B cell (primary cell): ENCODE measurements around the gene TRIM2. TPM values are rescaled to one million over a fixed set of nuclear protein-coding genes. Genes with fewer than 3 reads are reported as not detected.

Experiments used
- ATAC-seq: fragments of 200-7000 bp; cut with Tn5 transposase; one replicate; pipeline ENCODE4 v1.10.0; 2021; ENCODE audit warnings: low read depth, mild to moderate bottlenecking, moderate number of reproducible peaks, moderate library complexity
- CTCF ChIA-PET: fragments of 350-600 bp; sonication (Branson Sonifier 250); formaldehyde crosslinking; loops from one replicate; lab custom pipeline; 2021; ENCODE audit warnings: antibody characterized with exemption, inconsistent platforms; lab: Charles Lee
- POLR2A ChIA-PET: fragments of 350-600 bp; sonication (Branson Sonifier 250); formaldehyde crosslinking; loops from one replicate; lab custom pipeline; 2021; ENCODE audit warnings: antibody characterized with exemption; lab: Charles Lee
- DNase-seq: peaks from one replicate; pipeline ENCODE4 v3.0.0; 2013
- H2AFZ ChIP-seq: 2 replicates; pipeline ENCODE4 v1.6.1; 2012; ENCODE audit warnings: mild to moderate bottlenecking, low read depth, low read length; ENCODE audit not compliant: insufficient read depth, poor library complexity, severe bottlenecking
- H3K27ac ChIP-seq, 2 donors: 1 replicate in 1 of 2; 2 replicates in 1 of 2; pipeline ENCODE4 v1.5.1; 2012 to 2013; ENCODE audit warnings: low read length in 2 of 2, mild to moderate bottlenecking in 2 of 2, moderate library complexity in 1 of 2
- H3K27me3 ChIP-seq, 4 experiments: fragments of 200-600 bp in 1 of 4; sonication (generic) in 1 of 4; replicated peaks in 1 of 4; 1 replicate in 2 of 4; 2 replicates in 2 of 4; pipeline versions ENCODE4 v1.6.1 to v1.7.0; 2013 to 2016; ENCODE audit warnings: low read length in 3 of 4, mild to moderate bottlenecking in 2 of 4, mixed read lengths in 1 of 4, moderate library complexity in 1 of 4; ENCODE audit not compliant: insufficient read depth in 4 of 4, control insufficient read depth in 3 of 4; ENCODE audit errors: control extremely low read depth in 1 of 4
- H3K36me3 ChIP-seq, 2 experiments: replicated peaks in 1 of 2; 1 replicate in 1 of 2; 2 replicates in 1 of 2; pipeline versions ENCODE4 v1.6.1 to v1.7.1; 2013; ENCODE audit warnings: low read length in 1 of 2; ENCODE audit not compliant: insufficient read depth in 2 of 2, control insufficient read depth in 1 of 2; ENCODE audit errors: control extremely low read depth in 1 of 2, extremely low read depth in 1 of 2
- H3K4me1 ChIP-seq, 2 donors: fragments of 200-600 bp in 1 of 2; sonication (generic) in 1 of 2; 1 replicate in 1 of 2; 2 replicates in 1 of 2; pipeline versions ENCODE4 v1.5.1 to v1.6.1; 2013 to 2017; ENCODE audit warnings: low read length in 2 of 2; ENCODE audit not compliant: control insufficient read depth in 2 of 2, insufficient read depth in 2 of 2
- H3K4me2 ChIP-seq: replicated peaks from 2 replicates; pipeline ENCODE3; 2012; ENCODE audit warnings: mild to moderate bottlenecking, low read depth, low read length; ENCODE audit not compliant: poor library complexity, severe bottlenecking
- H3K4me3 ChIP-seq, 5 experiments: fragments of 200-600 bp in 1 of 5; sonication (generic) in 1 of 5; 1 replicate in 3 of 5; 2 replicates in 2 of 5; pipeline versions ENCODE4 v1.5.1 to v1.7.0; 2011 to 2016; ENCODE audit warnings: low read length in 4 of 5, mild to moderate bottlenecking in 4 of 5, low read depth in 2 of 5, control low read depth in 1 of 5, moderate library complexity in 1 of 5; ENCODE audit not compliant: insufficient read depth in 1 of 5; ENCODE audit errors: control extremely low read depth in 1 of 5, extremely low read depth in 1 of 5
- H3K79me2 ChIP-seq: fragments of 200-600 bp; sonication (generic); one replicate; pipeline ENCODE4 v1.6.0; 2016; ENCODE audit warnings: low read length; ENCODE audit not compliant: control insufficient read depth, insufficient read depth
- H3K9ac ChIP-seq: fragments of 200-600 bp; sonication (generic); 2 replicates; pipeline ENCODE4 v1.6.1; 2017; ENCODE audit warnings: mild to moderate bottlenecking, low read length, moderate library complexity
- H3K9me3 ChIP-seq, 3 donors: one replicate each; pipeline versions ENCODE4 v1.6.1 to v1.7.1; 2013; ENCODE audit warnings: low read length in 2 of 3; ENCODE audit not compliant: control insufficient read depth in 2 of 3, insufficient read depth in 1 of 3; ENCODE audit errors: control extremely low read depth in 1 of 3
- H4K20me1 ChIP-seq: 2 replicates; pipeline ENCODE4 v1.6.0; 2012; ENCODE audit warnings: mild to moderate bottlenecking, low read length; ENCODE audit not compliant: insufficient read depth, control insufficient read depth, poor library complexity, severe bottlenecking
- H3K27ac Mint-ChIP-seq: one replicate; pipeline ENCODE4 v1.8.0; 2021; ENCODE audit warnings: mixed read lengths
- H3K27me3 Mint-ChIP-seq: one replicate; pipeline ENCODE4 v1.8.0; 2021; ENCODE audit warnings: mixed read lengths
- H3K4me1 Mint-ChIP-seq: one replicate; pipeline ENCODE4 v1.8.0; 2021; ENCODE audit warnings: mixed read lengths
- H3K4me3 Mint-ChIP-seq: one replicate; pipeline ENCODE4 v1.8.0; 2021; ENCODE audit warnings: mixed read lengths
- H3K9me3 Mint-ChIP-seq: one replicate; pipeline ENCODE4 v1.8.0; 2022; ENCODE audit warnings: mixed read lengths; ENCODE audit not compliant: insufficient read depth
- EZH2 ChIP-seq: IDR thresholded peaks from 2 replicates; pipeline ENCODE4 v1.6.1; 2012; ENCODE audit warnings: borderline replicate concordance, low read depth, mild to moderate bottlenecking, moderate library complexity, low read length; ENCODE audit not compliant: insufficient read depth, poor library complexity, severe bottlenecking
- WGBS: methylation state at CpG from one replicate; pipeline ENCODE4 v1.1.5; 2013; ENCODE audit warnings: missing lambda C conversion rate; ENCODE audit not compliant: insufficient coverage; 5-methylcytosine and 5-hydroxymethylcytosine counted together
- intact Hi-C: fragments of 100-400 bp; cut with micrococcal nuclease; formaldehyde crosslinking; loops from one replicate; pipeline ENCODE4 v1.10.0; 2022
- polyA plus RNA-seq: library from polyadenylated mRNA; depleted of rRNA; stranded (reverse); fragments of >200 nt; gene quantifications from 2 replicates; pipeline ENCODE4 v1.2.3, GENCODE V29; 2012
- total RNA-seq, 2 donors: library from RNA; stranded (reverse); fragments of 120-200 nt in 1 of 2; gene quantifications; 1 replicate in 1 of 2; 2 replicates in 1 of 2; pipeline versions ENCODE4 v1.2.3 to v1.2.4, GENCODE V29; 2013 to 2022
- TF ChIP-seq, protein P1 (sequence below): fragments of 200-600 bp; IDR thresholded peaks from one replicate; pipeline ENCODE4 v1.8.0; 2022; ENCODE audit warnings: antibody characterized with exemption, mild to moderate bottlenecking

TRIM2 gene
- total and polyA plus RNA-seq, 2 donors (not counting 1 experiment from before 2014, with no cell fraction given): 1.2 to 6.4 TPM

DNA sequence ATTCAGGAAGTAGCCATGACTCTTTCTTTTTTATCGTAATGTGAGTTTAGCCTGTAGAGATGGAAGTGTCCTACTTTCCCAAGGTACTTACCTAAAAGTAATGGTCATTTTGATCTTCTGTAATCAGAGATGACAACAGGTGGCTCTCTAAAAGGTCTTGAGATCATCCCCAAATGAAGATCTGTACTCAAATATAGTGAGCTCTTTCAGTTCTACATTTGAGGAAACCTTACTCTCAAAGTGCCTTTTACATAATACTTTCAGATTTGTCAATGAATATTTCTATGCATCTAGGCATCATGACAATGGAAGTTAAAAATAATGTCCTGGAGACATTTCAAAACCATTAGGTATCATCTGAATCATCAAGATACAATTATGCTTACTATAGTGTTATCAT lies 123.0 kb downstream of the TRIM2 start:
- H3K4me1 Mint-ChIP-seq: peaks cover 6% of the 10 kb centered on the region
- Histone ChIP-seq H2AFZ (peak overlapping the region; percentile 41), H3K27me3 (no peaks in the 10 kb centered on the region), H4K20me1 (no peaks in the 10 kb centered on the region), H3K9ac (peak overlapping the region; percentile 38), H3K4me3 (no peak overlapping the region), H3K9me3 (no peaks in the 10 kb centered on the region), H3K4me1 (peaks cover 0 to 5% of the 10 kb centered on the region in 2 donors), H3K79me2 (no peaks in the 10 kb centered on the region), H3K36me3 (no peaks in the 10 kb centered on the region), H3K4me2 (peak overlapping the region; percentile 44), H3K27ac (no peak overlapping the region)
- H3K27ac Mint-ChIP-seq: no peak overlapping the region
- ChIA-PET POLR2A (no interaction called here), CTCF (no interaction called here)
- no peaks in the 10 kb centered on the region for H3K27me3 Mint-ChIP-seq
- ATAC-seq (no peak), DNase-seq (peak; percentile 16)
- WGBS: no CpG with 5 or more reads among the region's 1 CpG
- no peaks in the 10 kb centered on the region for H3K9me3 Mint-ChIP-seq
- TF ChIP-seq EZH2: no peak
- TF ChIP-seq, protein P1, sequence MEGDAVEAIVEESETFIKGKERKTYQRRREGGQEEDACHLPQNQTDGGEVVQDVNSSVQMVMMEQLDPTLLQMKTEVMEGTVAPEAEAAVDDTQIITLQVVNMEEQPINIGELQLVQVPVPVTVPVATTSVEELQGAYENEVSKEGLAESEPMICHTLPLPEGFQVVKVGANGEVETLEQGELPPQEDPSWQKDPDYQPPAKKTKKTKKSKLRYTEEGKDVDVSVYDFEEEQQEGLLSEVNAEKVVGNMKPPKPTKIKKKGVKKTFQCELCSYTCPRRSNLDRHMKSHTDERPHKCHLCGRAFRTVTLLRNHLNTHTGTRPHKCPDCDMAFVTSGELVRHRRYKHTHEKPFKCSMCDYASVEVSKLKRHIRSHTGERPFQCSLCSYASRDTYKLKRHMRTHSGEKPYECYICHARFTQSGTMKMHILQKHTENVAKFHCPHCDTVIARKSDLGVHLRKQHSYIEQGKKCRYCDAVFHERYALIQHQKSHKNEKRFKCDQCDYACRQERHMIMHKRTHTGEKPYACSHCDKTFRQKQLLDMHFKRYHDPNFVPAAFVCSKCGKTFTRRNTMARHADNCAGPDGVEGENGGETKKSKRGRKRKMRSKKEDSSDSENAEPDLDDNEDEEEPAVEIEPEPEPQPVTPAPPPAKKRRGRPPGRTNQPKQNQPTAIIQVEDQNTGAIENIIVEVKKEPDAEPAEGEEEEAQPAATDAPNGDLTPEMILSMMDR: no peak
- intact Hi-C loops: loop anchor here (10.0 kb wide), 1 partner anchor 72 kb away; no protein-coding TSS in a partner anchor
- H3K4me3 Mint-ChIP-seq: peak overlapping the region; percentile 58

DNA sequence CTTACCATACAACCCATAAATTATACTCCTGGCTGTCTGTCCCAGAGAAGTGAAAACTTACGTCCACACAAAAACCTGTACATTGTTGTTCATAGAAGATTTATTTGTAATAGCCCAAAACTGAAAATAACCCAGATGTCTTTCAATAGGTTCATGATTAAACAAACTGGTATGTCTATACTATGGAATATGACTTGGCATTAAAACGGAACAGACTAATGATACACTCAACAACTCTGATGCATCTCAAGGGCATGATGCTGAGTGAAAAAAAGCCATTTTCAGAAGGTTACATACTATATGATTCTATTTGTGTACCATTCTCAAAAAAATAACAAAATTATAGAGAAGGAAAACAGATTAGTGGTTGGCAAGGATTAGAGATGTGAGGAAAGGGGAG lies 128.7 kb downstream of the TRIM2 start:
- no peaks in the 10 kb centered on the region for H3K9me3 ChIP-seq
- no peaks in the 10 kb centered on the region for H3K27me3 ChIP-seq
- WGBS: no CpG with 5 or more reads among the region's 2 CpGs
- no peak overlapping the region for H3K4me2 ChIP-seq
- H4K20me1 ChIP-seq: no peaks in the 10 kb centered on the region
- Mint-ChIP-seq H3K27me3 (no peaks in the 10 kb centered on the region), H3K27ac (no peak overlapping the region), H3K4me3 (no peak overlapping the region), H3K9me3 (no peaks in the 10 kb centered on the region), H3K4me1 (no peaks in the 10 kb centered on the region)
- ATAC-seq: no peak
- H3K36me3 ChIP-seq: no peaks in the 10 kb centered on the region
- TF ChIP-seq EZH2: no peak
- TF ChIP-seq, protein P1: no peak
- POLR2A ChIA-PET: no interaction called here
- H2AFZ ChIP-seq: no peak overlapping the region
- no peak overlapping the region for H3K27ac ChIP-seq
- no peak for DNase-seq
- CTCF ChIA-PET: no interaction called here
- H3K79me2 ChIP-seq: no peaks in the 10 kb centered on the region
- H3K4me1 ChIP-seq: no peaks in the 10 kb centered on the region
- no peak overlapping the region for H3K9ac ChIP-seq
- H3K4me3 ChIP-seq: no peak overlapping the region
- intact Hi-C loops: no loop called here
